Cardiac fibroblast (primary cell): ENCODE data around the gene KNTC1.
"Not testable (repeated sequence)": the region's sequence is repeated elsewhere in the genome, so short reads cannot be mapped to it uniquely, and the experiment has no call there.

ENCODE experiments used
- DNase-seq, 2 donors: peaks; one replicate each; pipeline versions ENCODE4 v3.0.0 to v3.0.0-alpha.2; 2010; ENCODE audit warnings: low read depth in 2 of 2
- H3K4me3 ChIP-seq, 2 donors: replicated peaks in 1 of 2; 1 replicate in 1 of 2; 2 replicates in 1 of 2; pipeline ENCODE4 v1.5.1; 2011; ENCODE audit warnings: low read depth in 2 of 2, low read length in 2 of 2, mild to moderate bottlenecking in 2 of 2, moderate library complexity in 1 of 2
- TF ChIP-seq, protein P1 (sequence below): IDR thresholded peaks from one replicate; pipeline ENCODE4 v1.5.1; 2011; ENCODE audit warnings: low read depth, mild to moderate bottlenecking, low read length, inconsistent platforms

KNTC1 gene

DNA sequence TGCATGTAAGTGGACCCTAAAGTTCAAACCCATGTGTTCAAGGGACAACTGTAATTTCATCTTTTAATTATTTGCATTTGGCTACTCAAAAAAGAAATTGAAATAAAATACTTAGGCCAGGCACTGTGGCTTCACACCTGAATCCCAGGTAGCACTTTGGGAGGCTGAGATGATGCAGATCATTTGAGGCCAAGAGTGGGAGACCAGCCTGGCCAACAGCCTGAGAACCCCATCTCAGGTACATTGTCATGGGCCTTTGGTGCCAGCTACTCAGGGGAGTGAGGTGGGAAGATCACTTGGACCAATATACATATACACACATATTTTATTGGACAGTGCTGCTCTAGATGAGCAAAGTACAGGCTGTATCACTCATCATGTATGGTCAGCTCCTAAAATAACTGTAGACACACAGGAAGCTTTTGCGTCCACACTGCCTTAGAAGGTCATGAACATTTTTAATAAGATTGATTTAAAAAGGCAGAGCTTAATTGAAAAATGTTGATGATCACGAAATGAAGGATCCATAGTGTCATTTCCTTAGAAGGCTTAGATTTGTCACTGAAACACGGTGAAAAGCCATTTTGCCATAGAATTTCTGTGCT lies 23.8 kb upstream of the KNTC1 start:
- no peak overlapping the region for H3K4me3 ChIP-seq
- no peak for DNase-seq
- TF ChIP-seq, protein P1, sequence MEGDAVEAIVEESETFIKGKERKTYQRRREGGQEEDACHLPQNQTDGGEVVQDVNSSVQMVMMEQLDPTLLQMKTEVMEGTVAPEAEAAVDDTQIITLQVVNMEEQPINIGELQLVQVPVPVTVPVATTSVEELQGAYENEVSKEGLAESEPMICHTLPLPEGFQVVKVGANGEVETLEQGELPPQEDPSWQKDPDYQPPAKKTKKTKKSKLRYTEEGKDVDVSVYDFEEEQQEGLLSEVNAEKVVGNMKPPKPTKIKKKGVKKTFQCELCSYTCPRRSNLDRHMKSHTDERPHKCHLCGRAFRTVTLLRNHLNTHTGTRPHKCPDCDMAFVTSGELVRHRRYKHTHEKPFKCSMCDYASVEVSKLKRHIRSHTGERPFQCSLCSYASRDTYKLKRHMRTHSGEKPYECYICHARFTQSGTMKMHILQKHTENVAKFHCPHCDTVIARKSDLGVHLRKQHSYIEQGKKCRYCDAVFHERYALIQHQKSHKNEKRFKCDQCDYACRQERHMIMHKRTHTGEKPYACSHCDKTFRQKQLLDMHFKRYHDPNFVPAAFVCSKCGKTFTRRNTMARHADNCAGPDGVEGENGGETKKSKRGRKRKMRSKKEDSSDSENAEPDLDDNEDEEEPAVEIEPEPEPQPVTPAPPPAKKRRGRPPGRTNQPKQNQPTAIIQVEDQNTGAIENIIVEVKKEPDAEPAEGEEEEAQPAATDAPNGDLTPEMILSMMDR: no peak

DNA sequence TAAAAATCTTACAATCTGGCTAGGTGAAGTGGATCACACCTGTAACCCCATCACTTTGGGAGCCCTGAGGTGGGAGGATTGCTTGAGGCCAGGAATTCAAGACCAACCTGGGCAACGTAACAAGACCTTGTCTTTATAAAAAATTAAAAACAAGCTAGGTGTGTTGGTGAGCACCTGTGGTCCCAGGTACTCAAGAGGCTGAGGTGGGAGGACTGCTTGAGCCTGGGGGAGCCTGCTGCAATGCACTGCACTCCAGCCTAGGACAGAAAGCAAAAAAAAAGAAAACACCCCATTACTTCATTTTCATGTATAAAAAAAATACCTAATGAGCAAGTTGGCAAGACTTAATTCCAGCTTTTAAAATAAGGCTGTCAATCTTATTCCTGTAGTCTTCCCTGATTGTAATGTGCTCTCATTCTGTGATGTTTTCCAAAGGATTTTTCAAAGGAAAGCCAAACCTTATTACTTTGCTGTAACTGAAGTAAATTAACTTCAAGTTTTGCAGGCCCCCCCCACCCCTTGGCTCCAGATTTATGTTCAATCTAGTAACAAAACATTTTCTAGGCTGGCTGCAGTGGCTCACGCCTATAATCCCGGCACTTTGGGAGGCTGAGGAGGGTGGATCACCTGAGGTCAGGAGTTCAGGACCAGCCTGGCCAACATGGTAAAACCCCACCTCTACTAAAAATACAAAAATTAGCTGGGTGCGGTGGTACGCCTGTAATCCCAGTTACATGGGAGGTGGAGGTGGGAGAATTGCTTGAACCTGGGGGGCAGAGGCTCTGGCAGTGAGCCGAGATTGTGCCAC lies 23.1 kb upstream of the KNTC1 start:
- TF ChIP-seq, protein P1: no peak
- no peak overlapping the region for H3K4me3 ChIP-seq
- DNase-seq: no peak

DNA sequence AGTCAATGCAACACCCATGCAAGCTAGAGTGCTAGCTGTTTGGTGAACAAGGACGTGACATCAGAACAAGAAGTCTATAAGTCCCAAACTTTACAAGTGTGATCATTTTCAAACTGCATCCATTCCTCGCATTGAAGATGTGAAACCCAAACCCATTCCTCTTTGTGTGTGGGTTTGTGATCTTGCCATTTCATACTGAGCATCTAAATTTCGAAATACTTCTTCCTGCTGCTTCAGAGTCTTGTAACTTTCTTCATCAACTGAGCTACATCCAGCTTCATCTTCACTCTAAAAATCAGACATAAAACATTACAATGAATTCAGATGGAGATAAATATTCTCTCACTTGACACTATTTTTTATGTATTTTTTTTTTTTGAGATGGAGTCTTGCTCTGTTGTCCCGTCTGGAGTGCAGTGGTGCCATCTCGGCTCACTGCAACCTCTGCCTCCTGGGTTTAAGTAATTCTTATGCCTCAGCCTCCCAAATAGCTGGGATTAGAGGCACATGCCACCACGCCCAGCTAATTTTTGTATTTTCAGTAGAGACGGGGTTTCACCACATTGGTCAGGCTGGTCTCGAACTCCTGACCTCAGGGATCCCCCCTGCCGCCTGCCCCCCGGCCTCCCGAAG lies 21.5 kb upstream of the KNTC1 start:
- TF ChIP-seq, protein P1: no peak
- no peak overlapping the region for H3K4me3 ChIP-seq
- no peak for DNase-seq

DNA sequence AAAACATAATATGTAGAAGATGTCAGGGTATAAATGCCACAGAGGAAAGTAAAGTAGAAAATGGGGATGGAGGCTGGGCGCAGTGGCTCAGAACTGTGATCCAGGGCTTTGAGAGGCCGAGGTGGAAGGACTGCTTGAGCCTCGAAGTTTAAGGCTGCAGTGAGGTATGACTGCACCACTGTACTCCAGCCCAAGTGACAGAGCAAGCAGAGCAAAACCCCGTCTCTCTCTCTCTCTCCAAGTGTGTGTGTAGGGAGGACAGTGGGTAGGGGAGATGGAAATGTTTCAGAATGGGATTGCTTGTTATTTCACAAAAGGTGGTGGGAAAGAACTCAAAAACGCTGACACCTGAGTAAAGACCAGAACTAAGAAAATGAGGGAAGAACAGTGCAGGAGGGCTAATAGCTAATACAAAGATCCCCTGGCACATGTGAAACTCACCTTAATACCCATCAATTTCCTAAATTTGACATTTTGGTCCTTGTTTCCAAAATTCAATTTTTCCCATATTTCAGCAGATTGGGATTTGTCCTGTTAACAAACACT lies 20.6 kb upstream of the KNTC1 start:
- no peak for DNase-seq
- TF ChIP-seq, protein P1: no peak
- no peak overlapping the region for H3K4me3 ChIP-seq

DNA sequence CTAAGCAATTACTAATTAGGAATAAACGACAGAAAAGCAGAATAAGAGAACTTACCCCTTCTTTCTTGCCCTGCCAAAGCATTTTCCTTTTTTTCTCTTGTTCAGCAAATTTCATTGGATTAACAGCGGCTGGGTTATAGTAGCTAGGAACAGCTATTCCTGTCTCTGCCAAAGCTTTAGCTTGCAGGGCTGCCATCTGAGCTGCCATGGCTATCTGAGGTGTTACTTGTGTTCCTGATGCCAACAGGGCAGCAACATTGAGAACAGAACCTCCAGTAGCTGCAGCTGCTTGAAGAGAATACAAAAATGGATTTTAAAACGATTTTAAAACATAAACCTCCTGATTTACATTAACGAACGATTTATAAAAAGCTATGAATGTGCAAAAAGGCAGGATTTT lies 18.9 kb upstream of the KNTC1 start:
- TF ChIP-seq, protein P1: no peak

DNA sequence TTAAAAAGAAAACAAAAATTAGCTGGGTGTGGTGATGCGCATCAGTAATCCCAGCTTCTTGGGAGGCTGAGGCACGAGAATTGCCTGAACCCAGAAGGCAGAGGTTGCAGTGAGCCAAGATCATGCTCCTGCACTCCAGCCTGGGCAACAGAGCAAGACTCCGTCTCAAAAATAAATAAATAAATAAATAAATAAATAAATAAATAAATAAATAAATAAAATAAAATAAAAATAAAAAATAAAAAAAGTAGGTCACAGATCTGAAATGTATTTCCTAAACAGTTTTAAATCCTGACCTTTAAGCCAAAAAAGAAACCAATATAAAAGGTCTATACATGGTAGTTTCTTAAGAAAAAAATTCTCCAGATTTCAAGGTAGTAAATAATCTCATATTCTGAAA lies 14.0 kb upstream of the KNTC1 start:
- not testable (repeated sequence) for H3K4me3 ChIP-seq, DNase-seq

More for the DNA sequence above, 18.9 kb upstream of the KNTC1 start:
- no peak for DNase-seq
- H3K4me3 ChIP-seq: no peak overlapping the region

DNA sequence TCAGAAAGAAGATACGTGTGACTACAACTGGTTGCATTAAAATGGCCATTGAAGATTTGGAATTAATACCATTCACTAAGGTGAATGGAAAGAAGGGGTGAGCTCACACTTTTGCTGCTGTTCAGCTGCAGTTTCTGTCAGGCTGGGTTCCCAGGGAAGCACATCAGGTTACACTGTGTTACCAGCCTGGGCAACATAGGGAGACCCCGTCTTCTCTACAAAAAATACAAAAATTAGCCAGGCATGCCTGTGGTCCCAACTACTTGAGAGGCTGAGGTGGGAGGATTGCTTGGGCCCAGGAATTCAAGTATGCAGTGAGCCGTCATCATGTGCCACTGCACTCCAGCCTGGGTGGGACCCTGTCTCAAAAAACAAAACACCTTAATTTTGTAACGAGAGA lies 13.4 kb upstream of the KNTC1 start:
- H3K4me3 ChIP-seq: no peak overlapping the region
- TF ChIP-seq, protein P1: no peak
- DNase-seq: no peak
